Calu3 (cell line): ENCODE measurements around the gene GPX3. TPM values are rescaled to one million over a fixed set of nuclear protein-coding genes. Genes with fewer than 3 reads are reported as not detected.
A peak's percentile ranks its signal among the peaks of the same experiment; 100 is the strongest.

Source experiments
- BruUV-seq: library from RNA; stranded (reverse); fragments of 400-500 nt; replicated peaks from 2 replicates; lab custom pipeline; 2021; lab: Mats Ljungman, UMichigan
- CTCF ChIA-PET: fragments of 300-600 bp; sonication (Branson Sonifier 250); formaldehyde crosslinking; loops from one replicate; lab custom pipeline; 2022; ENCODE audit warnings: antibody characterized with exemption; lab: Charles Lee
- DNase-seq: peaks from one replicate; pipeline ENCODE4 v3.0.0; 2022
- H3K27ac Mint-ChIP-seq: one replicate; pipeline ENCODE4 v1.8.0; 2022; ENCODE audit warnings: mixed read lengths; ENCODE audit not compliant: unreplicated experiment
- H3K27me3 Mint-ChIP-seq: one replicate; pipeline ENCODE4 v1.8.0; 2022; ENCODE audit warnings: mixed read lengths; ENCODE audit not compliant: unreplicated experiment
- H3K36me3 Mint-ChIP-seq: one replicate; pipeline ENCODE4 v1.8.0; 2022; ENCODE audit warnings: mild to moderate bottlenecking, moderate library complexity, mixed read lengths; ENCODE audit not compliant: insufficient read depth, unreplicated experiment
- H3K4me1 Mint-ChIP-seq: one replicate; pipeline ENCODE4 v1.8.0; 2022; ENCODE audit warnings: mild to moderate bottlenecking, low read depth, mixed read lengths; ENCODE audit not compliant: unreplicated experiment
- H3K4me3 Mint-ChIP-seq: one replicate; pipeline ENCODE4 v1.8.0; 2022; ENCODE audit warnings: mild to moderate bottlenecking, low read depth, moderate library complexity, mixed read lengths; ENCODE audit not compliant: unreplicated experiment
- H3K9me3 Mint-ChIP-seq: one replicate; pipeline ENCODE4 v1.8.0; 2022; ENCODE audit warnings: low read depth, mixed read lengths; ENCODE audit not compliant: unreplicated experiment
- intact Hi-C: fragments of 100-400 bp; cut with micrococcal nuclease; formaldehyde crosslinking; loops from one replicate; pipeline ENCODE4 v1.10.0; 2022; ENCODE audit not compliant: unreplicated experiment
- total RNA-seq: library from RNA; stranded (reverse); gene quantifications from 2 replicates; pipeline ENCODE4 v1.2.3, GENCODE V29; 2022
- TF ChIP-seq, protein P1 (sequence below): fragments of 200-600 bp; IDR thresholded peaks from one replicate; pipeline ENCODE4 v1.8.0; 2022; ENCODE audit warnings: antibody characterized with exemption; ENCODE audit not compliant: unreplicated experiment

GPX3 gene
- total RNA-seq, 1 experiment from 2014 or later: not detected

DNA sequence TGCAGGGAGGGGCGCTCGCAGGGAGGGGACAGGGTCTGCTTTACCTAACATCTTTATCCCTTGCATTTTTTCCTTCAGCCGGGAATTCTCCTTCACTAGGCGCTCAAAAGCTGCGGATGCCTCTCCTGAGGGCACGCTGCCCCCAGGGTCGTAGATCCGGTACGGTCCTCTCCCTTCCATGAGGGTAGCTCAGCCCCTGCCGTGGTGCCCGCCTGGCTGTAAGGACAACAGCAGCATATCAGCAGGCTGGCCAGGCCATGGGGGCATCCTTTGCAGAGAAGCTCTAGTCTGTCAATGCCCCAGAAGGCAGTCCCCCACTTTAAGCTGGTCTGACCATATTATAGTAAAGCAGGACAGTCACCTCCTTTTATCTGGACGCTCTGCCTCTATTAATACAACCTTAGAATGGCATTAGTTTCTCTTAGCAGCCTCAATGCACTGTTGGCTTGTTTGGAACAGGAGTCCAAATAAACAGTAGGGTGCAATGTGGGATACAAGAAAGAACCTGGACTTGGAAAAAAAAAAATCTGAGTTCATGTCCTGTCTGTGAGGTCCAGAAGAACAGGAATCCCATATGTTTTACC, 44.6 kb downstream of the GPX3 start:
- BruUV-seq: no TSS peak
- intact Hi-C loops: no loop called here
- H3K9me3 Mint-ChIP-seq: no peaks in the 10 kb centered on the region
- H3K36me3 Mint-ChIP-seq: peaks cover 97% of the 10 kb centered on the region
- H3K27ac Mint-ChIP-seq: peak overlapping the region; percentile 37
- no peak for DNase-seq
- H3K4me3 Mint-ChIP-seq: no peak overlapping the region
- H3K4me1 Mint-ChIP-seq: peaks cover 71% of the 10 kb centered on the region
- TF ChIP-seq, protein P1, sequence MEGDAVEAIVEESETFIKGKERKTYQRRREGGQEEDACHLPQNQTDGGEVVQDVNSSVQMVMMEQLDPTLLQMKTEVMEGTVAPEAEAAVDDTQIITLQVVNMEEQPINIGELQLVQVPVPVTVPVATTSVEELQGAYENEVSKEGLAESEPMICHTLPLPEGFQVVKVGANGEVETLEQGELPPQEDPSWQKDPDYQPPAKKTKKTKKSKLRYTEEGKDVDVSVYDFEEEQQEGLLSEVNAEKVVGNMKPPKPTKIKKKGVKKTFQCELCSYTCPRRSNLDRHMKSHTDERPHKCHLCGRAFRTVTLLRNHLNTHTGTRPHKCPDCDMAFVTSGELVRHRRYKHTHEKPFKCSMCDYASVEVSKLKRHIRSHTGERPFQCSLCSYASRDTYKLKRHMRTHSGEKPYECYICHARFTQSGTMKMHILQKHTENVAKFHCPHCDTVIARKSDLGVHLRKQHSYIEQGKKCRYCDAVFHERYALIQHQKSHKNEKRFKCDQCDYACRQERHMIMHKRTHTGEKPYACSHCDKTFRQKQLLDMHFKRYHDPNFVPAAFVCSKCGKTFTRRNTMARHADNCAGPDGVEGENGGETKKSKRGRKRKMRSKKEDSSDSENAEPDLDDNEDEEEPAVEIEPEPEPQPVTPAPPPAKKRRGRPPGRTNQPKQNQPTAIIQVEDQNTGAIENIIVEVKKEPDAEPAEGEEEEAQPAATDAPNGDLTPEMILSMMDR: no peak
- CTCF ChIA-PET: interaction anchor here (1.0 kb wide), 1 partner anchor 17 kb away, joined by 8 read pairs; no protein-coding TSS in a partner anchor
- no peaks in the 10 kb centered on the region for H3K27me3 Mint-ChIP-seq

DNA sequence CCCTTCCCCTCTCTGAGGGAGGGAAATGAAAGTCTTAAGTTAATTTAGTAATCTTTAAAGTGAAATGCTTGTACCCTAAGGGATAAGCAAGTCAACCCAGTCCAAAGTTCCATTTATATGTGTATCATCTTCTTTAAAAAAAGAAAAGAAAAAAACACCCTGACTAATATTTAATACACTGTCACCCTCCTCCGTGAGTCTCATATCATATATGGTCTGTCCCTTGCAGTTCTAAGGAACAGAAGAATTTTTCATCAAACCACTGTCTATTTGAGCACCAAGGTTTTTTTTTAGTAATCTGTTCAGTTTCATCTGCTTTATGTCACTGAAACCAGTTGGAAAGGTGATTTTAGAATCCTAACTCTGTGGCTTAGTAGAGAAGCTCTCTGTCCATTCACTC, 45.2 kb downstream of the GPX3 start:
- H3K36me3 Mint-ChIP-seq: peaks cover 97% of the 10 kb centered on the region
- CTCF ChIA-PET: no interaction called here
- no peak for DNase-seq
- H3K27ac Mint-ChIP-seq: peak overlapping the region; percentile 56
- intact Hi-C loops: no loop called here
- no TSS peak for BruUV-seq
- H3K4me3 Mint-ChIP-seq: no peak overlapping the region
- TF ChIP-seq, protein P1: no peak
- H3K4me1 Mint-ChIP-seq: peaks cover 71% of the 10 kb centered on the region
- no peaks in the 10 kb centered on the region for H3K27me3 Mint-ChIP-seq
- no peaks in the 10 kb centered on the region for H3K9me3 Mint-ChIP-seq

DNA sequence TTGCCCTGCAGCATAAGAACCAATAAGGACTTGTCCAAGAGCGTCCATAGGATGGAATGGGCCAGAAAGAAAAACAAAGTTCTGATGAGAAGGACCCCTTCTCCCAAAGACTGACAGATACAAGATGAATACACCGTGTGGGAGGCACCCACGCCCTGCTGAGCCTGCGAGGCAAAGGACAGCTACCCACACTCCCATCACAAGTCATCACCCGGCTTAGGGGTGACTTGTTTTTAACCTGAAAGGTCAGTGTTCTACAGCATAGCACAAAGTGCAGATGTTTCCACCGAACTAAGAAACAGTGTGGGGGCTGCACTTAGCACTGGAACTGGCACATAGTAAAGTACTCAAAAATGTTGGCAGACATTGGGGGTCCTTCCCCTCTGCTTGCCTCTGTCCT, 46.5 kb downstream of the GPX3 start:
- Mint-ChIP-seq H3K9me3 (no peaks in the 10 kb centered on the region), H3K36me3 (peaks cover 97% of the 10 kb centered on the region), H3K27me3 (no peaks in the 10 kb centered on the region), H3K4me1 (peaks cover 78% of the 10 kb centered on the region), H3K4me3 (no peak overlapping the region), H3K27ac (no peak overlapping the region)
- intact Hi-C loops: no loop called here
- TF ChIP-seq, protein P1: no peak
- CTCF ChIA-PET: no interaction called here
- no peak for DNase-seq
- BruUV-seq: no TSS peak

DNA sequence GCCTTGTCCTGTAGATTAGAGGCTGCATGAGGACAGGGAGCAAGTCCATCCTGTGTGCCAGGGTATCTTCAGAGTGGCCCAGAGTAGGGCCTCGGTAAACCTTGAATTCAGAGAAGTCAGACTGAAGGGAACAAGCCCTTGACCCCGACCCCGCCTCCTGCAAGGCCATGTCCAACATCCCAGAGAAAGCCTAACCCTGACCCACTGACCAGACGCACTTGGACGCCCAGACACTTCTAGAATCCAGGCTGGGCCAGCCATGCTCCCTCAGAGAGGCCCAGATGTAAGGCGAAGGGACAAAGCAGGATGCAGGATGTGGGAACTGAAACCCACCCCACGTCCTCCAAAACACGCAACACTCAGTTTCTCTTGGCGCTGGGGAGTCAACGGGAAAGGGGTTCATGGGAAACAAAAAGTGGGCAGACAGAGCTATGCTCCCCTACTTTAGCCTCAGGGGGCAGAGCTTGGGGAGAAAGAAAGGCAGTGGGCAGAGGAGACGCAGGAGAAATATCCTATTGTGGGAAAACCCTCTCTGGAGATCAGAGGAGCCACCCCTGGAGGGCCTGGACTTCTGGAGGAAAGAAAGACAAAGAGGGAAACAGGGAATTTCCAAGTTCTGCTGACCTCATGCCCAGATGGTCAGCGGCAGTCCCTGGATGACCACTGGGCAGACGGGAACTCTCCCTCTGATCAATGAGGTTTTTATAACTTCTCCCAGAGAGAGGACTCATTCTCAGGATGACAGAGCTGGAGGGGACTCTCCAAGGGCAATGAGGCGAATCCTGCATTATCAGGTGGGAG, 47.4 kb downstream of the GPX3 start:
- peaks cover 85% of the 10 kb centered on the region for H3K4me1 Mint-ChIP-seq
- no peak overlapping the region for H3K4me3 Mint-ChIP-seq
- no peaks in the 10 kb centered on the region for H3K27me3 Mint-ChIP-seq
- no TSS peak for BruUV-seq
- H3K36me3 Mint-ChIP-seq: peaks cover 96% of the 10 kb centered on the region
- DNase-seq: no peak
- TF ChIP-seq, protein P1: no peak
- no peak overlapping the region for H3K27ac Mint-ChIP-seq
- CTCF ChIA-PET: interaction anchor here (0.8 kb wide), 1 partner anchor 11 kb away, joined by 3 read pairs; no protein-coding TSS in a partner anchor
- no peaks in the 10 kb centered on the region for H3K9me3 Mint-ChIP-seq
- intact Hi-C loops: no loop called here
